Gastrocnemius medialis (tissue), 4 donors: Measurements from ENCODE around the gene NR6A1.

ENCODE experiments used
- POLR2A ChIP-seq, 2 donors: fragments of 450-650 bp; IDR thresholded peaks; one replicate each; pipeline ENCODE4 v1.6.1; 2017; ENCODE audit warnings: antibody characterized with exemption in 2 of 2, mild to moderate bottlenecking in 2 of 2, moderate library complexity in 2 of 2
- TF ChIP-seq, protein P1 (sequence below), 5 experiments: fragments of 450-650 bp in 3 of 5; fragments of 200-600 bp in 2 of 5; sonication (generic) in 2 of 5; IDR thresholded peaks in 4 of 5; conservative IDR thresholded peaks in 1 of 5; 1 replicate in 4 of 5; 2 replicates in 1 of 5; pipeline ENCODE4 v1.5.1; 2016 to 2019; ENCODE audit warnings: antibody characterized with exemption in 5 of 5, mild to moderate bottlenecking in 3 of 5, moderate library complexity in 3 of 5

DNA sequence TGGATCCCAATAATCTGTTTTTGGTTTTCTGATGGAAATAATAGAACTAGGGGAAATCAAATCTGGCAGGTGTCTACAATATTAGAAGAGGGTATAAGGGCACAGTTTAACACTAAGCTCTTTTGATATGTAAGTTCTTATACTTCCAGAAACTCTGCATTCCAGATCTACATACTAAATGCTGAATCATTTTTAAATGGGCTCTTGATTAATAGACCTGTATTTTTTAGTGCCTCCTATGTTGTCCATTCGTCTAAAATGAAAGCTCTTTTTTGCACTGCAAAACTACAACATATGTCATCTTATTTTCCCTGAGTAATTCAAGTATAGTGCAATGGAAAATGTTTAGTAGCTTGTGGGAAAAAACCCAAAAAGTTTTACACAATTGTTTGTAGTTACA is 44.2 kb downstream of the NR6A1 start:
- TF ChIP-seq POLR2A (IDR thresholded peaks at IDR 0.05) = no peak
- TF ChIP-seq, protein P1, sequence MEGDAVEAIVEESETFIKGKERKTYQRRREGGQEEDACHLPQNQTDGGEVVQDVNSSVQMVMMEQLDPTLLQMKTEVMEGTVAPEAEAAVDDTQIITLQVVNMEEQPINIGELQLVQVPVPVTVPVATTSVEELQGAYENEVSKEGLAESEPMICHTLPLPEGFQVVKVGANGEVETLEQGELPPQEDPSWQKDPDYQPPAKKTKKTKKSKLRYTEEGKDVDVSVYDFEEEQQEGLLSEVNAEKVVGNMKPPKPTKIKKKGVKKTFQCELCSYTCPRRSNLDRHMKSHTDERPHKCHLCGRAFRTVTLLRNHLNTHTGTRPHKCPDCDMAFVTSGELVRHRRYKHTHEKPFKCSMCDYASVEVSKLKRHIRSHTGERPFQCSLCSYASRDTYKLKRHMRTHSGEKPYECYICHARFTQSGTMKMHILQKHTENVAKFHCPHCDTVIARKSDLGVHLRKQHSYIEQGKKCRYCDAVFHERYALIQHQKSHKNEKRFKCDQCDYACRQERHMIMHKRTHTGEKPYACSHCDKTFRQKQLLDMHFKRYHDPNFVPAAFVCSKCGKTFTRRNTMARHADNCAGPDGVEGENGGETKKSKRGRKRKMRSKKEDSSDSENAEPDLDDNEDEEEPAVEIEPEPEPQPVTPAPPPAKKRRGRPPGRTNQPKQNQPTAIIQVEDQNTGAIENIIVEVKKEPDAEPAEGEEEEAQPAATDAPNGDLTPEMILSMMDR (IDR thresholded peaks at IDR 0.05 in 4 of 5, conservative IDR thresholded peaks at IDR 0.05 in 1 of 5) = no peak
